Bone marrow (tissue), 2 donors: ENCODE results near the gene SRGAP2B.
"Not testable (repeated sequence)": the region's sequence is repeated elsewhere in the genome, so short reads cannot be mapped to it uniquely, and the experiment has no call there.

ENCODE experiments used
- DNase-seq, 2 donors: peaks; one replicate each; lab custom pipeline; 2025; lab: John Stamatoyannopoulos, UW

The SRGAP2B gene

DNA sequence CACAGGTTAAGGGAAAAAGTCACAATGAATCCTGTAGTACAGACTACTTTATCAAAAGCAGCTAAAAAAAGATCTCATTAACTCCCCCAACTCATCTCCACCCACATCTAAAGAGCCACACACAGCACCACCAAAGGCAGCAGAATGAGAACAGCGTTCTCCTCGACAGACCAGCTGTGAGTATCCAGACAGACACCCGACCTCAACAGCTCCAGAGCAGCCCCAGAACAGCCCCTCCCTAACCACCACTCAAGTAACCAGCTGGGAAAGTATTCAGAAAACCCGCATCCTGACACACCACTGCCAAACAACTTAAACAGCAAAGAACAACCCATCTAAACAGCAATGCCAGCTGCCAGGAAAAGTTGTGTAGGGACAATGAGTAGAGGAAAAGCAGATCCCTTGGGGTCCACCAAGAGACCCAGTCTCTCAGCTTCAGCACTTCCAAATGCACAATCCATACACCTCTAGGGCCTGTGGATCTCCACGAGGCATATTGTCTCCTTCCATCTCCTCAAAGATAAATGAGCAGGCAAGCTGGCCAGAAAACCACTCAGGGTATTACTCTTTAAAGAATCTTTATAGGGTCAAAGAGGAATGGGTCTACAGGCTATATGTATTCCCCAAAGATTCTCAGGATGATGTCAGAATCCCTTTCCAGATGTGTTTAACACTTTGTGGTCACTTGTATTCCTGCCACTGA lies 49.4 kb downstream of the SRGAP2B start:
- not testable (repeated sequence) for DNase-seq

- not testable (repeated sequence) for DNase-seq
Observed at GRCh38 chr1:145041519-145041918, 53.6 kb downstream of the SRGAP2B start.

DNA sequence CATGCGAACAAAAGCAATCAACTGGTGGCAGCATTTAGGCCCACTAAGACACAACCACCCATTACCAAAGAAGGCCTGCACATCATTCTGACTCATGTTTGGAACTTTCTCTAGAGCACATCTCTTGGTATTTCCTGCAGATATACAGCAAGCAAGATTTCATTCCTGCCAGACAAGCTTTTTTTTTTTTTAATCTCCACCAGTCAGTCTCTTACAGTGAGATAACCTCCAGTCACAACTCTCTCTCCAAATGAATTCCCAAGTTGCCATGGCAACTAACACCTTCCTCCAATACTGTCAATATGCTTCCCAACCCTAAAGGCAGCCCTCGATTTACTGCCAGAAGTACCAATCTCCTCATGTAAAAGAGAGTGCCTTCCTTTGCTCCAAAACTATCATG lies 59.1 kb downstream of the SRGAP2B start:
- not testable (repeated sequence) for DNase-seq

- not testable (repeated sequence) for DNase-seq
Observed at GRCh38 chr1:145033523-145033922, 61.6 kb downstream of the SRGAP2B start.

GRCh38 chr1:145027251-145027650 lies 67.9 kb downstream of the SRGAP2B start:
- DNase-seq = not testable (repeated sequence)

- DNase-seq = not testable (repeated sequence)
Observed at GRCh38 chr1:145025286-145025685, 69.8 kb downstream of the SRGAP2B start.

GRCh38 chr1:145022259-145022658 lies 72.9 kb downstream of the SRGAP2B start:
- DNase-seq = not testable (repeated sequence)

GRCh38 chr1:145021749-145022148 lies 73.4 kb downstream of the SRGAP2B start:
- DNase-seq = not testable (repeated sequence)

DNA sequence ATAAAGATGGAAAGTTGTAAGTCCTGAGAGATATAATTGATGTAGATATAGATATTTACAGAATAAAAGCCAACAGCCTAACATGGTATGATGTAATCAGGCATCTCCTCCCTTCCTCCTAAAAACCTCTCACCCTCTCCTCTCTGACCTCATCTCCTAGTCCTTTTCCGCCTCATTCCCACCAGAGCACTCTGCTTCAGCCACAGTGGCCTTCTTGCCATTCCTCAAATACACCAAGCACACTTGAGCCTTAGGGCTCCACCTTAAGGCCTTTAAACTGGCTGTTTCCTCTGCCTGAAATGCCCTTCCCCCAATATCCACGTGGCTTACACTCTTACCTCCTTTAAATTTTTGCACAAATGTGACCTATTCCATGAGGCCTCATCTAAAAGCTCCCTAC lies 75.4 kb downstream of the SRGAP2B start:
- not testable (repeated sequence) for DNase-seq

- DNase-seq = not testable (repeated sequence)
Observed at GRCh38 chr1:145017725-145018124, 77.4 kb downstream of the SRGAP2B start.

GRCh38 chr1:145016492-145016862 lies 78.7 kb downstream of the SRGAP2B start:
- not testable (repeated sequence) for DNase-seq

GRCh38 chr1:145015744-145016491 lies 79.2 kb downstream of the SRGAP2B start:
- DNase-seq = not testable (repeated sequence)

GRCh38 chr1:145013353-145013752 lies 81.8 kb downstream of the SRGAP2B start:
- not testable (repeated sequence) for DNase-seq

DNA sequence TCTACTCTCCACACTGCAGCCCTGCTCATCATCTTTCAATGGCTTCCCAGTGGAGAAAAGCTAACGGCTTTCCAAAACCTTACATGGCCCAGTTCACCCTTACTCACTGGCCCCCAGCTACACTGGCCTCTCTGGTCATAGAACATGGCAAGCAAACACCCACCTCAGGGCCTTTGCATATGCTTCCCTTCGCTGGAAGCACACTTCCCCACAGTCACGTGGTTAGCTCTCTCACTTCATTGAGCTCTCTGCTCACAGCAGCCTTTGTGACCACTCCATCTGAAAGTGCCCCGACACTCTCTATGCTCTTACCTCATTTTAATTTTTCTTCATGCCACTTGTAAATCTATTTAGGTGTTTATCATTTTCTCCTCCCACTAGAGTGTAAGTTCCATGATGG lies 83.3 kb downstream of the SRGAP2B start:
- not testable (repeated sequence) for DNase-seq

DNA sequence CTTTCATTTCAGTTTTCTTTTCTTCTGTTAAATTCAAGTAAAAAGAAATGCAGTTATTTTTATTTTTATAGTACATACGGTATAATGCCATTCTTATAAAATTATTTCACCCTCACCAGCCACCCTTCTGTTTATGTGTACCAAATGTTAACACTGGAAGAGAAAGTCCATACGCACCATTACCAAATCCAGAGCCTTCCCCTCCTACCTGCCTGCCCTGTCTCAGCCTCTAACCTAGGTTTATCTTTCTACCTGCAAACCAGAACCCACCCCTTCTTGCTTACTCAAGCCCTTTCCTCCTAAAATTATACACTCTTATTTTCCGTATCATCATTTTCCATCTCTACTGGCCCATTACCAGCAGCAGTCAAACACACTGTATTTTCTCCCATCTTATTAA lies 84.5 kb downstream of the SRGAP2B start:
- DNase-seq = not testable (repeated sequence)

DNA sequence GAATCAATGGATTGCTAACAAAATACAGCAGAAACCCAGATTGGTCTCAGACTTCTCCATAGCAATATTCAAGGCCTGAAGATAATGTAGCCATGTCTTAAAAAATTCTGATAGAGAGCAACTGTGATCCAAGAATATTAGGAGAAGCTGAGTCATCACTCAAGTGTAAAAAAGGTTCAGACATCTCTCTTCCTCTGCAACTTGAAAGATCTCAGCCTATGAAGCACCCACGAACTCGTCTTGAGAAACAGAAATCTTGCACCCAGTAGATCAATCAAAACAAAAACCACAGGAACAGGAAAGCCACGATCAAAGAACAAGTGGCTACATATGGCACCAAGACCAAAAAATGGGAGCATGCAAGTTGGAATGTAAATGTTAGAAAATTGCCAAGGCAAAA lies 85.2 kb downstream of the SRGAP2B start:
- DNase-seq = not testable (repeated sequence)

DNA sequence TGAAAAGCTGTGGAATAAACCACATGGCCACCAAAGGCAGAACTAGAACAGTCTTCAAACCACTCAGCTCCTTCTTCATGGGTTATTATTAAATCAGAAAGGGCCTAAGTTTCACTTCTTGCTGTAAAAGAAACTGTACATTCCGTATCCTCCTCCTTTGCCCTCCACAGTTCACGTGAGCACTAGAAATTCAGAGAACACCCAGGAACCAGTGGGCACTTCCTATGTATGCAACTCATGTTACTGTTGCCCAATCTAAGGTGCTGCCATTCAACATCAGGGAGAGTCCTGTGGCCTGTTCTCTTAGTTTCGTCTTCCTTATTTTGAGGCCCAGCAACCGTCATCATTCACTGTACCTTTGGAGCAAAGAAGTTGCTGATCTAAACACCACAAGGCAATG lies 86.7 kb downstream of the SRGAP2B start:
- not testable (repeated sequence) for DNase-seq

DNA sequence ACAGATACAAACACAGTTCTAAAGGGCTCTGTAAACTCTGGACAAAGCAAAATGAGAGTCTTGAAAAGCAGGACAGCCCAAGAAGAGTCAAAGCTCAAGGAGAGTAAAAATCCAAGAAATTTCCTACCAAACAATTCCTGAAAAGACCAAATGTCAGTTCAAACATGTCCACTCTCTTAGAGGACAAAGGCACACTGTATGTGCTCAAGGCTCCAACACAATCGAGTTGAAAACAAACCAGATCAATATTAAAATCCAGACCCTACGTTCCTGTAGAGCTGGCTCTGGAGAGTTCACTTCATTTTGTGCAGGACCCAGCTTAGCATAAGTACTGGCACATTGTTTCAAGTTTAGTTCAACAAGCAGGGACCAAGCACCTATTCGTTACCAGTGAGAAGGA lies 90.0 kb downstream of the SRGAP2B start:
- DNase-seq = not testable (repeated sequence)

DNA sequence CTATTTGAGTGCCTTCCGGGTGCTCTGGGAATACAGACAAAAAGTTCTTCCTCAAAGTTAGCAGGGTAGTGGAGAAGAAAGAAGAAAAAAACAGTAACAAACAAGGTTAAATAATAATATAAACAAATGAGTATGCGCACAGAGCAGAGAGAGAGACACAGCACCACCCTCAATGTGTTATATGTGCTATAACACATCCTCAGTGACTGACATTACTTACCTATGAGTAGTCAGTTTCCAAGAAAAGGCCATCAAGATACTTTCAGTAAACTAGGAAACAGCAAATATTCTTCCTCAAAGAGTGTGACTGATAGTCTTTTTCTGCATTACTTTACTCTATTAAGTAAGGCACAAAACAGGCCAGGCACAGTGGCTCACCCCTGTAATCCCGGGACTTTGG lies 93.7 kb downstream of the SRGAP2B start:
- DNase-seq = not testable (repeated sequence)

- DNase-seq = not testable (repeated sequence)
Observed at GRCh38 chr1:145000743-145001326, 94.3 kb downstream of the SRGAP2B start.

DNA sequence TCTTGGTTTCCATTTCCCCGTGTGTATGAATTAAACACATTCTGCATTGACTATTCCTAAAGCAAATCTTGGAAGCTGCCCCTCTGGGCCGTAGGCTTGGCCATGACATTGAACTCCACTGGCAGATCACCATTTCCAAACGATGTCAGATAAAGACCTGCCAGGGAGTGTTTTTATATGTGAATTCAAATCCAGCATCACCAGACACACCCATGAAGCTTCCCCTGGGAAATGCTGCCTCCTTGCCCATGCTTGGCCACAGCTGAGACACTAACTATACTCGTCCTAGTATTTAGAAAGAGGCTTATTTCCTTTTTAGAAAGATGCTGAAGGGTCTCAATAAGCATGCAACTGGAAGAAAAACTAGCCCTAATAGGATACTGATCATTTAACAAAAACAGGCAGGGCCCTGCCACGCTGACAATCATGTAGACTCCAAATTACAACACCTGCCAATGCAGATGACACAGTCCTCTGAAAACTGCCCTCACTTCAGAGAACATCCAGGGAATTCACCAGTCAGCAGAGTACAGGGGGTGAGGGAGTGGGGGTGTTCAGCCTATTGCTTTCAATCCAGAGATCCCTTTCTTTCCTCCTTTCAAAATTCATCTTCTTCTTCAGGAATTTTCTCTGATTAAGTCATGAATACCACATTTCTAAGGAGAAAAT lies 94.9 kb downstream of the SRGAP2B start:
- not testable (repeated sequence) for DNase-seq

- not testable (repeated sequence) for DNase-seq
Observed at GRCh38 chr1:144998981-144999273, 96.2 kb downstream of the SRGAP2B start.
